DMS153 treated with DMSO at 0.1 percent for 48 hours (cell line): ENCODE data around the gene HMX1.

ENCODE experiments used
- DNase-seq: peaks from one replicate; lab custom pipeline; 2025; ENCODE audit not compliant: unreplicated experiment; lab: John Stamatoyannopoulos, UW

HMX1 gene

GRCh38 chr4:8869002-8869897 lies 2.4 kb downstream of the HMX1 start:
- no peak for DNase-seq

GRCh38 chr4:8868321-8869001 lies 3.2 kb downstream of the HMX1 start:
- DNase-seq: no peak

GRCh38 chr4:8867624-8868320 lies 3.9 kb downstream of the HMX1 start:
- no peak for DNase-seq

GRCh38 chr4:8866828-8867623 lies 4.6 kb downstream of the HMX1 start:
- DNase-seq: no peak

- no peak for DNase-seq
These were observed 5.2 kb downstream of the HMX1 start for GRCh38 chr4:8866421-8866820.

- DNase-seq: no peak
These were observed 5.8 kb downstream of the HMX1 start for GRCh38 chr4:8865681-8866310.

- DNase-seq: no peak
These were observed 6.5 kb downstream of the HMX1 start for GRCh38 chr4:8864912-8865680.

- DNase-seq: no peak
These were observed 7.7 kb downstream of the HMX1 start for GRCh38 chr4:8863686-8864682.

GRCh38 chr4:8862800-8863685 lies 8.6 kb downstream of the HMX1 start:
- DNase-seq: no peak

- no peak for DNase-seq
These were observed 9.3 kb downstream of the HMX1 start for GRCh38 chr4:8862334-8862733.

- no peak for DNase-seq
These were observed 9.9 kb downstream of the HMX1 start for GRCh38 chr4:8861576-8862295.

GRCh38 chr4:8860892-8861575 lies 10.6 kb downstream of the HMX1 start:
- no peak for DNase-seq

GRCh38 chr4:8860096-8860891 lies 11.3 kb downstream of the HMX1 start:
- DNase-seq: no peak

GRCh38 chr4:8859550-8860095 lies 12.0 kb downstream of the HMX1 start:
- no peak for DNase-seq

GRCh38 chr4:8858701-8859210 lies 12.9 kb downstream of the HMX1 start:
- DNase-seq: no peak
